Measurements from ENCODE around the gene BBS4.

The BBS4 gene

GRCh38 chr15:72732516-72732915, 46.5 kb downstream of the BBS4 start:
- no peak overlapping the region for H3K4me3 ChIP-seq (ENCODE audit: extremely low read depth, insufficient read depth, low read length, poor library complexity, severe bottlenecking)
- H3K36me3 ChIP-seq (ENCODE audit: control insufficient read depth, insufficient read depth, low read length) = peaks cover 44% of the 10 kb centered on the region
- no peak overlapping the region for H3K27ac ChIP-seq (ENCODE audit: low read depth, low read length, severe bottlenecking)
- H3K4me1 ChIP-seq (ENCODE audit: control insufficient read depth, insufficient read depth, low read length, poor library complexity, severe bottlenecking) = no peaks in the 10 kb centered on the region
- no peaks in the 10 kb centered on the region for H3K9me3 ChIP-seq (ENCODE audit: control insufficient read depth, low read length)
- WGBS, 2 experiments (ENCODE audit: insufficient coverage in 2 of 2) = 86 to 97% methylated on average over 3 of the region's 4 CpGs

- no peak overlapping the region for H3K27ac ChIP-seq (ENCODE audit: low read depth, low read length, severe bottlenecking)
- no peaks in the 10 kb centered on the region for H3K9me3 ChIP-seq (ENCODE audit: control insufficient read depth, low read length)
- H3K4me1 ChIP-seq (ENCODE audit: control insufficient read depth, insufficient read depth, low read length, poor library complexity, severe bottlenecking) = no peaks in the 10 kb centered on the region
- WGBS, 2 experiments (ENCODE audit: insufficient coverage in 2 of 2) = 100% methylated on average over 2 of the region's 2 CpGs
- H3K36me3 ChIP-seq (ENCODE audit: control insufficient read depth, insufficient read depth, low read length) = peaks cover 56% of the 10 kb centered on the region
- no peak overlapping the region for H3K4me3 ChIP-seq (ENCODE audit: extremely low read depth, insufficient read depth, low read length, poor library complexity, severe bottlenecking)
Measured at GRCh38 chr15:72733941-72734738, 48.1 kb downstream of the BBS4 start.

GRCh38 chr15:72735111-72735510, 49.1 kb downstream of the BBS4 start:
- no peaks in the 10 kb centered on the region for H3K4me1 ChIP-seq (ENCODE audit: control insufficient read depth, insufficient read depth, low read length, poor library complexity, severe bottlenecking)
- WGBS, 2 experiments (ENCODE audit: insufficient coverage in 2 of 2) = 100% methylated on average over 1 to 2 of the region's 2 CpGs
- peaks cover 61% of the 10 kb centered on the region for H3K36me3 ChIP-seq (ENCODE audit: control insufficient read depth, insufficient read depth, low read length)
- H3K4me3 ChIP-seq (ENCODE audit: extremely low read depth, insufficient read depth, low read length, poor library complexity, severe bottlenecking) = no peak overlapping the region
- no peak overlapping the region for H3K27ac ChIP-seq (ENCODE audit: low read depth, low read length, severe bottlenecking)
- no peaks in the 10 kb centered on the region for H3K9me3 ChIP-seq (ENCODE audit: control insufficient read depth, low read length)

GRCh38 chr15:72737061-72737460, 51.1 kb downstream of the BBS4 start:
- peaks cover 62% of the 10 kb centered on the region for H3K36me3 ChIP-seq (ENCODE audit: control insufficient read depth, insufficient read depth, low read length)

GRCh38 chr15:72737723-72738122, 51.7 kb downstream of the BBS4 start:
- Histone ChIP-seq H3K9me3 (ENCODE audit: control insufficient read depth, low read length) (no peaks in the 10 kb centered on the region), H3K4me3 (ENCODE audit: extremely low read depth, insufficient read depth, low read length, poor library complexity, severe bottlenecking) (no peak overlapping the region), H3K36me3 (ENCODE audit: control insufficient read depth, insufficient read depth, low read length) (peaks cover 60% of the 10 kb centered on the region), H3K4me1 (ENCODE audit: control insufficient read depth, insufficient read depth, low read length, poor library complexity, severe bottlenecking) (no peaks in the 10 kb centered on the region), H3K27ac (ENCODE audit: low read depth, low read length, severe bottlenecking) (no peak overlapping the region)
- 82 to 89% methylated on average over 1 of the region's 1 CpG for WGBS, 2 experiments (ENCODE audit: insufficient coverage in 2 of 2)

More at GRCh38 chr15:72737061-72737460, 51.1 kb downstream of the BBS4 start:
- Histone ChIP-seq H3K4me3 (ENCODE audit: extremely low read depth, insufficient read depth, low read length, poor library complexity, severe bottlenecking) (no peak overlapping the region), H3K9me3 (ENCODE audit: control insufficient read depth, low read length) (no peaks in the 10 kb centered on the region), H3K4me1 (ENCODE audit: control insufficient read depth, insufficient read depth, low read length, poor library complexity, severe bottlenecking) (no peaks in the 10 kb centered on the region), H3K27ac (ENCODE audit: low read depth, low read length, severe bottlenecking) (no peak overlapping the region)
- 84 to 100% methylated on average over 1 to 2 of the region's 3 CpGs for WGBS, 2 experiments (ENCODE audit: insufficient coverage in 2 of 2)

- H3K36me3 ChIP-seq (ENCODE audit: control insufficient read depth, insufficient read depth, low read length) = peaks cover 50% of the 10 kb centered on the region
- WGBS, 2 experiments (ENCODE audit: insufficient coverage in 2 of 2) = no CpG with 5 or more reads among the region's 1 CpG
- H3K27ac ChIP-seq (ENCODE audit: low read depth, low read length, severe bottlenecking) = no peak overlapping the region
- H3K4me3 ChIP-seq (ENCODE audit: extremely low read depth, insufficient read depth, low read length, poor library complexity, severe bottlenecking) = no peak overlapping the region
- H3K9me3 ChIP-seq (ENCODE audit: control insufficient read depth, low read length) = no peaks in the 10 kb centered on the region
- no peaks in the 10 kb centered on the region for H3K4me1 ChIP-seq (ENCODE audit: control insufficient read depth, insufficient read depth, low read length, poor library complexity, severe bottlenecking)
Measured at GRCh38 chr15:72740219-72740618, 54.2 kb downstream of the BBS4 start.

- H3K36me3 ChIP-seq (ENCODE audit: control insufficient read depth, insufficient read depth, low read length) = peaks cover 47% of the 10 kb centered on the region
- H3K4me3 ChIP-seq (ENCODE audit: extremely low read depth, insufficient read depth, low read length, poor library complexity, severe bottlenecking) = no peak overlapping the region
- H3K9me3 ChIP-seq (ENCODE audit: control insufficient read depth, low read length) = no peaks in the 10 kb centered on the region
- H3K27ac ChIP-seq (ENCODE audit: low read depth, low read length, severe bottlenecking) = no peak overlapping the region
- no peaks in the 10 kb centered on the region for H3K4me1 ChIP-seq (ENCODE audit: control insufficient read depth, insufficient read depth, low read length, poor library complexity, severe bottlenecking)
- WGBS, 2 experiments (ENCODE audit: insufficient coverage in 2 of 2) = 83 to 100% methylated on average over 1 to 2 of the region's 2 CpGs
Measured at GRCh38 chr15:72749700-72750099, 63.7 kb downstream of the BBS4 start.

- Histone ChIP-seq H3K36me3 (ENCODE audit: control insufficient read depth, insufficient read depth, low read length) (peaks cover 69% of the 10 kb centered on the region), H3K4me3 (ENCODE audit: extremely low read depth, insufficient read depth, low read length, poor library complexity, severe bottlenecking) (no peak overlapping the region), H3K27ac (ENCODE audit: low read depth, low read length, severe bottlenecking) (no peak overlapping the region), H3K4me1 (ENCODE audit: control insufficient read depth, insufficient read depth, low read length, poor library complexity, severe bottlenecking) (no peaks in the 10 kb centered on the region), H3K9me3 (ENCODE audit: control insufficient read depth, low read length) (no peaks in the 10 kb centered on the region)
- 97 to 99% methylated on average over 4 to 5 of the region's 9 CpGs for WGBS, 2 experiments (ENCODE audit: insufficient coverage in 2 of 2)
Measured at GRCh38 chr15:72751751-72752455, 65.9 kb downstream of the BBS4 start.

- H3K36me3 ChIP-seq (ENCODE audit: control insufficient read depth, insufficient read depth, low read length) = peaks cover 70% of the 10 kb centered on the region
- H3K4me1 ChIP-seq (ENCODE audit: control insufficient read depth, insufficient read depth, low read length, poor library complexity, severe bottlenecking) = peaks cover 7% of the 10 kb centered on the region
- no peak overlapping the region for H3K4me3 ChIP-seq (ENCODE audit: extremely low read depth, insufficient read depth, low read length, poor library complexity, severe bottlenecking)
- WGBS, 2 experiments (ENCODE audit: insufficient coverage in 2 of 2) = no CpG with 5 or more reads among the region's 6 CpGs
- no peaks in the 10 kb centered on the region for H3K9me3 ChIP-seq (ENCODE audit: control insufficient read depth, low read length)
- no peak overlapping the region for H3K27ac ChIP-seq (ENCODE audit: low read depth, low read length, severe bottlenecking)
Measured at GRCh38 chr15:72754096-72754495, 68.1 kb downstream of the BBS4 start.

GRCh38 chr15:72758182-72758581, 72.2 kb downstream of the BBS4 start:
- 94 to 100% methylated on average over 1 to 2 of the region's 3 CpGs for WGBS, 2 experiments (ENCODE audit: insufficient coverage in 2 of 2)
- Histone ChIP-seq H3K36me3 (ENCODE audit: control insufficient read depth, insufficient read depth, low read length) (peaks cover 73% of the 10 kb centered on the region), H3K4me3 (ENCODE audit: extremely low read depth, insufficient read depth, low read length, poor library complexity, severe bottlenecking) (no peak overlapping the region), H3K9me3 (ENCODE audit: control insufficient read depth, low read length) (no peaks in the 10 kb centered on the region), H3K27ac (ENCODE audit: low read depth, low read length, severe bottlenecking) (peak overlapping the region; percentile 89), H3K4me1 (ENCODE audit: control insufficient read depth, insufficient read depth, low read length, poor library complexity, severe bottlenecking) (peaks cover 7% of the 10 kb centered on the region)

Data from mesodermal cell (in vitro differentiated cells).